Measurements from ENCODE around the gene ELOVL6. TPM values are rescaled to one million over a fixed set of nuclear protein-coding genes. Genes with fewer than 3 reads are reported as not detected.

The ELOVL6 gene
- total RNA-seq, 2 experiments from 2014 or later = 9.9 to 14.6 TPM

GRCh38 chr4:110211007-110211769 lies 12.8 kb upstream of the ELOVL6 start:
- Mint-ChIP-seq H3K4me1 (peaks cover 2% of the 10 kb centered on the region), H3K4me3 (no peak overlapping the region), H3K27me3 (peaks cover 2% of the 10 kb centered on the region), H3K27ac (no peak overlapping the region), H3K36me3 (no peaks in the 10 kb centered on the region), H3K9me3 (no peaks in the 10 kb centered on the region)
- POLR2A ChIA-PET = no interaction called here
- DNase-seq (no peak), ATAC-seq (ENCODE audit: low read depth) (peak; percentile 60)

GRCh38 chr4:110208419-110208818 lies 10.0 kb upstream of the ELOVL6 start:
- no peak for ATAC-seq (ENCODE audit: low read depth)
- Mint-ChIP-seq H3K27ac (no peak overlapping the region), H3K4me3 (no peak overlapping the region), H3K36me3 (no peaks in the 10 kb centered on the region), H3K27me3 (peaks cover 2% of the 10 kb centered on the region), H3K4me1 (peaks cover 2% of the 10 kb centered on the region), H3K9me3 (no peaks in the 10 kb centered on the region)
- POLR2A ChIA-PET = interaction anchor here (0.8 kb wide), 1 partner anchor 12 kb away, joined by 3 read pairs; no protein-coding TSS in a partner anchor
- DNase-seq = no peak

GRCh38 chr4:110207233-110207632 lies 8.8 kb upstream of the ELOVL6 start:
- H3K27ac Mint-ChIP-seq = no peak overlapping the region

GRCh38 chr4:110202024-110202423 lies 3.6 kb upstream of the ELOVL6 start:
- DNase-seq = no peak
- Mint-ChIP-seq H3K4me1 (peaks cover 4% of the 10 kb centered on the region), H3K4me3 (no peak overlapping the region), H3K9me3 (no peaks in the 10 kb centered on the region), H3K27ac (no peak overlapping the region), H3K36me3 (no peaks in the 10 kb centered on the region), H3K27me3 (peaks cover 8% of the 10 kb centered on the region)
- POLR2A ChIA-PET = no interaction called here
- ATAC-seq (ENCODE audit: low read depth) = no peak

More at GRCh38 chr4:110207233-110207632, 8.8 kb upstream of the ELOVL6 start:
- Mint-ChIP-seq H3K9me3 (no peaks in the 10 kb centered on the region), H3K36me3 (no peaks in the 10 kb centered on the region), H3K4me3 (no peak overlapping the region), H3K4me1 (peaks cover 2% of the 10 kb centered on the region), H3K27me3 (peaks cover 5% of the 10 kb centered on the region)
- ATAC-seq (ENCODE audit: low read depth) (no peak), DNase-seq (no peak)
- POLR2A ChIA-PET = no interaction called here

- H3K27me3 Mint-ChIP-seq = peaks cover 8% of the 10 kb centered on the region
- H3K36me3 Mint-ChIP-seq = no peaks in the 10 kb centered on the region
- DNase-seq = no peak
- peaks cover 4% of the 10 kb centered on the region for H3K4me1 Mint-ChIP-seq
- H3K9me3 Mint-ChIP-seq = no peaks in the 10 kb centered on the region
- POLR2A ChIA-PET = no interaction called here
- H3K4me3 Mint-ChIP-seq = no peak overlapping the region
- no peak overlapping the region for H3K27ac Mint-ChIP-seq
- ATAC-seq (ENCODE audit: low read depth) = no peak
Measured at GRCh38 chr4:110201502-110201901, 3.1 kb upstream of the ELOVL6 start.

- Mint-ChIP-seq H3K4me3 (no peak overlapping the region), H3K9me3 (no peaks in the 10 kb centered on the region), H3K27me3 (peaks cover 8% of the 10 kb centered on the region), H3K4me1 (peaks cover 7% of the 10 kb centered on the region), H3K36me3 (peaks cover 3% of the 10 kb centered on the region), H3K27ac (no peak overlapping the region)
- ATAC-seq (ENCODE audit: low read depth) = no peak
- no peak for DNase-seq
- POLR2A ChIA-PET = no interaction called here
Measured at GRCh38 chr4:110200689-110201088, 2.3 kb upstream of the ELOVL6 start.

- ATAC-seq (ENCODE audit: low read depth) (no peak), DNase-seq (no peak)
- Mint-ChIP-seq H3K36me3 (peaks cover 3% of the 10 kb centered on the region), H3K9me3 (no peaks in the 10 kb centered on the region), H3K4me3 (peak overlapping the region; percentile 94), H3K27ac (peak overlapping the region; percentile 90), H3K27me3 (peaks cover 8% of the 10 kb centered on the region), H3K4me1 (peaks cover 19% of the 10 kb centered on the region)
- POLR2A ChIA-PET = interaction anchor here (0.6 to 5.0 kb wide), 6 partner anchors 33 to 1225 kb away, joined by 3 to 44 read pairs (median 3); no protein-coding TSS in a partner anchor
Measured at GRCh38 chr4:110198049-110198434, 373 bp downstream of the ELOVL6 start.

- ATAC-seq (ENCODE audit: low read depth) = peak; percentile 11
- DNase-seq = peak; percentile 66
- peaks cover 5% of the 10 kb centered on the region for H3K36me3 Mint-ChIP-seq
- H3K4me3 Mint-ChIP-seq = peak overlapping the region; percentile 94
- POLR2A ChIA-PET = interaction anchor here (0.6 to 5.0 kb wide), 8 partner anchors 33 to 1225 kb away, joined by 3 to 44 read pairs (median 3); no protein-coding TSS in a partner anchor
- H3K27me3 Mint-ChIP-seq = peaks cover 6% of the 10 kb centered on the region
- H3K9me3 Mint-ChIP-seq = no peaks in the 10 kb centered on the region
- peaks cover 22% of the 10 kb centered on the region for H3K4me1 Mint-ChIP-seq
- H3K27ac Mint-ChIP-seq = peak overlapping the region; percentile 90
Measured at GRCh38 chr4:110197529-110198042, 829 bp downstream of the ELOVL6 start.

- Mint-ChIP-seq H3K9me3 (no peaks in the 10 kb centered on the region), H3K27ac (peak overlapping the region; percentile 90), H3K4me1 (peaks cover 23% of the 10 kb centered on the region), H3K4me3 (peak overlapping the region; percentile 94), H3K36me3 (peaks cover 6% of the 10 kb centered on the region), H3K27me3 (peaks cover 5% of the 10 kb centered on the region)
- DNase-seq = no peak
- peak; percentile 31 for ATAC-seq (ENCODE audit: low read depth)
- POLR2A ChIA-PET = interaction anchor here (0.6 to 5.0 kb wide), 8 partner anchors 11 to 637 kb away, joined by 3 to 44 read pairs (median 4); partner anchors contain the start of gene MCUB
Measured at GRCh38 chr4:110196871-110197528, 1.4 kb downstream of the ELOVL6 start.

GRCh38 chr4:110196206-110196870 lies 2.1 kb downstream of the ELOVL6 start:
- Mint-ChIP-seq H3K27ac (peak overlapping the region; percentile 98), H3K9me3 (no peaks in the 10 kb centered on the region), H3K27me3 (peaks cover 2% of the 10 kb centered on the region), H3K4me3 (peak overlapping the region; percentile 94), H3K4me1 (peaks cover 23% of the 10 kb centered on the region), H3K36me3 (peaks cover 6% of the 10 kb centered on the region)
- POLR2A ChIA-PET = interaction anchor here (0.6 to 5.0 kb wide), 7 partner anchors 11 to 636 kb away, joined by 3 to 44 read pairs (median 4); partner anchors contain the start of gene MCUB
- peak; percentile 79 for DNase-seq
- peak; percentile 22 for ATAC-seq (ENCODE audit: low read depth)

- Mint-ChIP-seq H3K9me3 (no peaks in the 10 kb centered on the region), H3K4me3 (peak overlapping the region; percentile 92), H3K27me3 (no peaks in the 10 kb centered on the region), H3K27ac (peak overlapping the region; percentile 98), H3K4me1 (peaks cover 23% of the 10 kb centered on the region), H3K36me3 (peaks cover 8% of the 10 kb centered on the region)
- peak; percentile 13 for ATAC-seq (ENCODE audit: low read depth)
- POLR2A ChIA-PET = interaction anchor here (1.4 to 5.0 kb wide), 2 partner anchors 31 to 635 kb away, joined by 4 to 44 read pairs; partner anchors contain the start of gene MCUB
- no peak for DNase-seq
Measured at GRCh38 chr4:110195561-110196205, 2.7 kb downstream of the ELOVL6 start.

GRCh38 chr4:110193822-110194761 lies 4.3 kb downstream of the ELOVL6 start:
- peak overlapping the region; percentile 63 for H3K4me3 Mint-ChIP-seq
- POLR2A ChIA-PET = interaction anchor here (1.1 to 1.7 kb wide), 2 partner anchors 29 to 134 kb away, joined by 4 to 7 read pairs; no protein-coding TSS in a partner anchor
- peaks cover 8% of the 10 kb centered on the region for H3K36me3 Mint-ChIP-seq

More at GRCh38 chr4:110193822-110194761, 4.3 kb downstream of the ELOVL6 start:
- peak; percentile 63 for DNase-seq
- ATAC-seq (ENCODE audit: low read depth) = peak; percentile 88
- peaks cover 22% of the 10 kb centered on the region for H3K4me1 Mint-ChIP-seq
- H3K27me3 Mint-ChIP-seq = no peaks in the 10 kb centered on the region
- H3K27ac Mint-ChIP-seq = peak overlapping the region; percentile 87
- H3K9me3 Mint-ChIP-seq = no peaks in the 10 kb centered on the region
